HepG2 (cell line): Measurements from ENCODE around the gene CLEC19A. TPM values are rescaled to one million over a fixed set of nuclear protein-coding genes. Genes with fewer than 3 reads are reported as not detected.

ENCODE experiments used
- ATAC-seq: fragments of 200-7000 bp; cut with Tn5 transposase; 3 replicates; pipeline ENCODE4 v1.9.1; 2020; ENCODE audit warnings: mild to moderate bottlenecking, moderate library complexity
- BruUV-seq: library from RNA; stranded (reverse); fragments of 400-500 nt; replicated peaks from 2 replicates; lab custom pipeline; 2021; lab: Mats Ljungman, UMichigan
- CTCF ChIA-PET: fragments of 300-600 bp; formaldehyde crosslinking; extraction: SDS; loops from one replicate; lab custom pipeline; 2021; ENCODE audit warnings: low total read pairs, inconsistent platforms, low intra/inter-chr PET ratio; lab: Yijun Ruan, JAX
- POLR2A ChIA-PET: fragments of 350-600 bp; sonication (Branson Sonifier 250); formaldehyde crosslinking; loops from one replicate; lab custom pipeline; 2020; ENCODE audit warnings: antibody characterized with exemption, inconsistent platforms; lab: Yijun Ruan, JAX
- DNase-seq: peaks from one replicate; pipeline ENCODE4 v3.0.0-alpha.2; 2015; ENCODE audit warnings: low spot score
- FAIRE-seq: peaks from 3 replicates; lab custom pipeline; 2011; peaks lifted over from hg19 to GRCh38; lab: Jason Lieb, UNC
- H2AFZ ChIP-seq: one replicate; pipeline ENCODE4 v1.6.1; 2011; ENCODE audit warnings: low read length, inconsistent platforms
- H3K27ac ChIP-seq: fragments of 300-600 bp; 3 replicates; pipeline ENCODE4 v1.8.0; 2011; ENCODE audit warnings: mixed run types, mild to moderate bottlenecking, mixed read lengths, low read length, inconsistent platforms; ENCODE audit not compliant: insufficient read depth; ENCODE audit errors: extremely low read length
- H3K27me3 ChIP-seq, 2 experiments: fragments of 200-600 bp in 1 of 2; 2 replicates in 1 of 2; 3 replicates in 1 of 2; pipeline versions ENCODE4 v1.6.0 to v1.8.0; 2011; ENCODE audit warnings: low read length in 2 of 2, mild to moderate bottlenecking in 2 of 2, moderate library complexity in 2 of 2, inconsistent platforms in 1 of 2; ENCODE audit not compliant: insufficient read depth in 2 of 2, control insufficient read depth in 1 of 2
- H3K36me3 ChIP-seq, 2 experiments: fragments of 200-600 bp in 1 of 2; replicated peaks in 1 of 2; 2 replicates in 1 of 2; 3 replicates in 1 of 2; pipeline versions ENCODE4 v1.5.1 to v1.8.0; 2011; ENCODE audit warnings: low read length in 2 of 2, inconsistent platforms in 1 of 2; ENCODE audit not compliant: insufficient read depth in 2 of 2, control insufficient read depth in 1 of 2
- H3K4me1 ChIP-seq: 2 replicates; pipeline ENCODE4 v1.5.1; 2012; ENCODE audit warnings: low read length, inconsistent platforms; ENCODE audit not compliant: insufficient read depth
- H3K4me2 ChIP-seq: 2 replicates; pipeline ENCODE4 v1.6.0; 2011; ENCODE audit warnings: low read depth, low read length, inconsistent platforms
- H3K4me3 ChIP-seq, 3 experiments: fragments of 200-600 bp in 1 of 3; sonication (generic), shearing (Covaris generic) in 1 of 3; replicated peaks in 1 of 3; 2 replicates each; pipeline ENCODE4 v1.5.1; 2011 to 2016; ENCODE audit warnings: low read length in 3 of 3, inconsistent platforms in 2 of 3, low read depth in 2 of 3, mild to moderate bottlenecking in 2 of 3, control low read depth in 1 of 3, mixed read lengths in 1 of 3; ENCODE audit not compliant: insufficient read depth in 1 of 3
- H3K79me2 ChIP-seq: one replicate; pipeline ENCODE4 v1.6.1; 2011; ENCODE audit warnings: low read length, inconsistent platforms; ENCODE audit not compliant: insufficient read depth
- H3K9ac ChIP-seq: 2 replicates; pipeline ENCODE4 v1.6.0; 2011; ENCODE audit warnings: mild to moderate bottlenecking, low read depth, low read length, inconsistent platforms; ENCODE audit not compliant: insufficient read depth
- H3K9me3 ChIP-seq: 2 replicates; pipeline ENCODE4 v1.5.1; 2012; ENCODE audit warnings: mild to moderate bottlenecking, low read length
- H4K20me1 ChIP-seq: 2 replicates; pipeline ENCODE4 v1.6.0; 2011; ENCODE audit warnings: inconsistent platforms, mild to moderate bottlenecking, low read length, moderate library complexity; ENCODE audit not compliant: insufficient read depth
- ARNTL ChIP-seq: sonication (generic); formaldehyde crosslinking; IDR thresholded peaks from 2 replicates; pipeline ENCODE4 v1.4.0; 2020; ENCODE audit warnings: mild to moderate bottlenecking, missing genetic modification reagents
- CEBPB ChIP-seq: IDR thresholded peaks from 2 replicates; pipeline ENCODE4 v1.6.1; 2011; ENCODE audit warnings: low read depth, low read length, improper control_type of control experiment, borderline replicate concordance
- MYNN ChIP-seq: sonication (generic); formaldehyde crosslinking; IDR thresholded peaks from 2 replicates; pipeline ENCODE4 v1.4.0; 2020; ENCODE audit warnings: mild to moderate bottlenecking, low read depth, missing genetic modification reagents
- ONECUT2 ChIP-seq: sonication (generic); formaldehyde crosslinking; IDR thresholded peaks from 2 replicates; pipeline ENCODE4 v1.4.0; 2020; ENCODE audit warnings: missing genetic modification reagents
- PPARG ChIP-seq: conservative IDR thresholded peaks from 2 replicates; pipeline ENCODE4 v1.6.1; 2016; ENCODE audit warnings: missing biosample characterization, missing genetic modification reagents
- RERE ChIP-seq: IDR thresholded peaks from 2 replicates; pipeline ENCODE4 v1.6.1; 2016; ENCODE audit warnings: low read depth, missing genetic modification reagents, missing compliant biosample characterization
- ZBTB7B ChIP-seq: sonication (generic); formaldehyde crosslinking; IDR thresholded peaks from 2 replicates; pipeline ENCODE4 v1.4.0; 2020; ENCODE audit warnings: missing genetic modification reagents
- ZNF577 ChIP-seq: sonication (generic); formaldehyde crosslinking; IDR thresholded peaks from 2 replicates; pipeline ENCODE4 v1.4.0; 2020; ENCODE audit warnings: mild to moderate bottlenecking, low read depth, missing genetic modification reagents, borderline replicate concordance
- ZNF850 ChIP-seq: sonication (generic); formaldehyde crosslinking; conservative IDR thresholded peaks from 2 replicates; pipeline ENCODE4 v1.9.0; 2021; ENCODE audit warnings: mild to moderate bottlenecking, missing genetic modification reagents
- WGBS: methylation state at CpG from one replicate; pipeline ENCODE4 v1.1.6; 2017; ENCODE audit warnings: low lambda C conversion rate; 5-methylcytosine and 5-hydroxymethylcytosine counted together
- in situ Hi-C: cut with HindIII; loops from 2 replicates; pipeline ENCODE4 v1.10.0; 2017; ENCODE audit warnings: low pct_unique_long_range_greater_than_20kb; ENCODE audit not compliant: extremely low pct_ligation_motif_present
- intact Hi-C: fragments of 100-400 bp; cut with micrococcal nuclease; formaldehyde crosslinking; loops from one replicate; pipeline ENCODE4 v1.10.0; 2022; ENCODE audit not compliant: unreplicated experiment
- polyA plus RNA-seq, 8 experiments: library from polyadenylated mRNA; depleted of rRNA in 3 of 8; stranded (reverse) in 7 of 8; unstranded in 1 of 8; fragments of >200 nt; fragmentation: Illumina TruSeq in 4 of 8; extraction: Trizol in 4 of 8; gene quantifications; 2 replicates each; pipeline versions ENCODE4 v1.2.1 to v1.2.3, GENCODE V29; 2011 to 2016; ENCODE audit warnings: low read depth in 4 of 8, missing spikeins in 1 of 8, mixed read lengths in 1 of 8; ENCODE audit not compliant: insufficient read depth in 1 of 8
- total RNA-seq, 5 experiments: library from RNA; depleted of rRNA; stranded (reverse); fragments of >200 nt; fragmentation: Illumina TruSeq; extraction: Trizol; gene quantifications; 2 replicates each; pipeline ENCODE4 v1.2.3, GENCODE V29; 2016; ENCODE audit warnings: low read depth in 1 of 5
- TF ChIP-seq, protein P1 (sequence below): sonication (generic); formaldehyde crosslinking; IDR thresholded peaks from 2 replicates; pipeline ENCODE4 v1.4.0; 2020; ENCODE audit warnings: mild to moderate bottlenecking, missing genetic modification reagents, borderline replicate concordance

Gene CLEC19A
- total and polyA plus RNA-seq, 2 of the 13 experiments (the other 11 are each of a cell fraction or from before 2014, with no cell fraction given) = not detected

GRCh38 chr16:19265380-19265930 is 20.1 kb upstream of the CLEC19A start:
- Histone ChIP-seq H4K20me1 (no peaks in the 10 kb centered on the region), H3K4me1 (no peaks in the 10 kb centered on the region), H3K4me2 (no peak overlapping the region), H3K27me3 (0 out of 5 replicates have a peak, but pooled peaks cover 0 to 14% of the 10 kb centered on the region in 2 experiments), H3K4me3 (no peak overlapping the region), H2AFZ (no peak overlapping the region), H3K9me3 (0 out of 2 replicates have a peak, but pooled peaks cover 5% of the 10 kb centered on the region), H3K36me3 (no peaks in the 10 kb centered on the region), H3K79me2 (no peaks in the 10 kb centered on the region), H3K27ac (no peak overlapping the region), H3K9ac (no peak overlapping the region)
- 18% methylated on average over 9 of the region's 9 CpGs for WGBS
- no TSS peak for BruUV-seq
- intact Hi-C loops (no loop called here), in situ Hi-C loops (no loop called here)
- TF ChIP-seq ZNF577 = no peak
- TF ChIP-seq PPARG = no peak
- TF ChIP-seq, protein P1, sequence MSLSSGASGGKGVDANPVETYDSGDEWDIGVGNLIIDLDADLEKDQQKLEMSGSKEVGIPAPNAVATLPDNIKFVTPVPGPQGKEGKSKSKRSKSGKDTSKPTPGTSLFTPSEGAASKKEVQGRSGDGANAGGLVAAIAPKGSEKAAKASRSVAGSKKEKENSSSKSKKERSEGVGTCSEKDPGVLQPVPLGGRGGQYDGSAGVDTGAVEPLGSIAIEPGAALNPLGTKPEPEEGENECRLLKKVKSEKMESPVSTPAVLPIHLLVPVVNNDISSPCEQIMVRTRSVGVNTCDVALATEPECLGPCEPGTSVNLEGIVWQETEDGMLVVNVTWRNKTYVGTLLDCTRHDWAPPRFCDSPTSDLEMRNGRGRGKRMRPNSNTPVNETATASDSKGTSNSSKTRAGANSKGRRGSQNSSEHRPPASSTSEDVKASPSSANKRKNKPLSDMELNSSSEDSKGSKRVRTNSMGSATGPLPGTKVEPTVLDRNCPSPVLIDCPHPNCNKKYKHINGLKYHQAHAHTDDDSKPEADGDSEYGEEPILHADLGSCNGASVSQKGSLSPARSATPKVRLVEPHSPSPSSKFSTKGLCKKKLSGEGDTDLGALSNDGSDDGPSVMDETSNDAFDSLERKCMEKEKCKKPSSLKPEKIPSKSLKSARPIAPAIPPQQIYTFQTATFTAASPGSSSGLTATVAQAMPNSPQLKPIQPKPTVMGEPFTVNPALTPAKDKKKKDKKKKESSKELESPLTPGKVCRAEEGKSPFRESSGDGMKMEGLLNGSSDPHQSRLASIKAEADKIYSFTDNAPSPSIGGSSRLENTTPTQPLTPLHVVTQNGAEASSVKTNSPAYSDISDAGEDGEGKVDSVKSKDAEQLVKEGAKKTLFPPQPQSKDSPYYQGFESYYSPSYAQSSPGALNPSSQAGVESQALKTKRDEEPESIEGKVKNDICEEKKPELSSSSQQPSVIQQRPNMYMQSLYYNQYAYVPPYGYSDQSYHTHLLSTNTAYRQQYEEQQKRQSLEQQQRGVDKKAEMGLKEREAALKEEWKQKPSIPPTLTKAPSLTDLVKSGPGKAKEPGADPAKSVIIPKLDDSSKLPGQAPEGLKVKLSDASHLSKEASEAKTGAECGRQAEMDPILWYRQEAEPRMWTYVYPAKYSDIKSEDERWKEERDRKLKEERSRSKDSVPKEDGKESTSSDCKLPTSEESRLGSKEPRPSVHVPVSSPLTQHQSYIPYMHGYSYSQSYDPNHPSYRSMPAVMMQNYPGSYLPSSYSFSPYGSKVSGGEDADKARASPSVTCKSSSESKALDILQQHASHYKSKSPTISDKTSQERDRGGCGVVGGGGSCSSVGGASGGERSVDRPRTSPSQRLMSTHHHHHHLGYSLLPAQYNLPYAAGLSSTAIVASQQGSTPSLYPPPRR = no peak
- no peak for TF ChIP-seq MYNN
- no peak for TF ChIP-seq ARNTL (CRISPR knock-in tag)
- no peak for TF ChIP-seq ZBTB7B (CRISPR knock-in tag)
- no peak for TF ChIP-seq ZNF850 (CRISPR knock-in tag)
- TF ChIP-seq RERE (CRISPR knock-in tag) = no peak
- TF ChIP-seq ONECUT2 = no peak
- no peak for TF ChIP-seq CEBPB
- FAIRE-seq (no peak), ATAC-seq (no peak), DNase-seq (no peak)
- ChIA-PET CTCF (no interaction called here), POLR2A (no interaction called here)
